Measurements from ENCODE around the gene TLE4.
"Not testable (repeated sequence)": the region's sequence is repeated elsewhere in the genome, so short reads cannot be mapped to it uniquely, and the experiment has no call there.

Gene TLE4

GRCh38 chr9:79542735-79543620, 28.8 kb upstream of the TLE4 start:
- no peaks in the 10 kb centered on the region for H3K27me3 ChIP-seq (replicated peaks in 2 of 5; ENCODE audit: control insufficient read depth in 4 of 5, insufficient read depth in 5 of 5, low read length in 4 of 5)
- no peak overlapping the region for H3K4me3 ChIP-seq (ENCODE audit: control insufficient read depth in 1 of 7, extremely low read depth in 1 of 7, insufficient read depth in 4 of 7, low read depth in 2 of 7, low read length in 6 of 7)
- ChIA-PET CTCF (no interaction called here), POLR2A (no interaction called here)
- 100% methylated on average over 3 of the region's 3 CpGs for WGBS (ENCODE audit: insufficient coverage)
- no peaks in the 10 kb centered on the region for H3K36me3 ChIP-seq (ENCODE audit: control insufficient read depth in 4 of 4, insufficient read depth in 4 of 4, low read length in 3 of 4)
- H3K27ac ChIP-seq (ENCODE audit: insufficient read depth in 1 of 2, low read depth in 1 of 2, low read length in 2 of 2, poor library complexity in 1 of 2, severe bottlenecking in 2 of 2), result no peak overlapping the region
- H3K4me1 ChIP-seq (ENCODE audit: control extremely low read depth in 1 of 4, control insufficient read depth in 4 of 4, insufficient read depth in 4 of 4, low read length in 3 of 4), result no peaks in the 10 kb centered on the region
- no peaks in the 10 kb centered on the region for H3K9me3 ChIP-seq (ENCODE audit: control extremely low read depth in 1 of 5, control insufficient read depth in 4 of 5, insufficient read depth in 2 of 5, low read depth in 1 of 5, low read length in 4 of 5)
- DNase-seq, result no peak

- H3K36me3 ChIP-seq (ENCODE audit: control insufficient read depth in 4 of 4, insufficient read depth in 4 of 4, low read length in 3 of 4); H3K4me3 ChIP-seq (ENCODE audit: control insufficient read depth in 1 of 7, extremely low read depth in 1 of 7, insufficient read depth in 4 of 7, low read depth in 2 of 7, low read length in 6 of 7); H3K4me1 ChIP-seq (ENCODE audit: control extremely low read depth in 1 of 4, control insufficient read depth in 4 of 4, insufficient read depth in 4 of 4, low read length in 3 of 4); POLR2A ChIA-PET; H3K27ac ChIP-seq (ENCODE audit: insufficient read depth in 1 of 2, low read depth in 1 of 2, low read length in 2 of 2, poor library complexity in 1 of 2, severe bottlenecking in 2 of 2); DNase-seq; CTCF ChIA-PET; H3K9me3 ChIP-seq (ENCODE audit: control extremely low read depth in 1 of 5, control insufficient read depth in 4 of 5, insufficient read depth in 2 of 5, low read depth in 1 of 5, low read length in 4 of 5); H3K27me3 ChIP-seq (replicated peaks in 2 of 5; ENCODE audit: control insufficient read depth in 4 of 5, insufficient read depth in 5 of 5, low read length in 4 of 5): not testable (repeated sequence)
- WGBS (ENCODE audit: insufficient coverage), result 78% methylated on average over 4 of the region's 7 CpGs
Measured at GRCh38 chr9:79544375-79544774, 27.4 kb upstream of the TLE4 start.

- Histone ChIP-seq H3K4me3 (ENCODE audit: control insufficient read depth in 1 of 7, extremely low read depth in 1 of 7, insufficient read depth in 4 of 7, low read depth in 2 of 7, low read length in 6 of 7) (no peak overlapping the region), H3K27ac (ENCODE audit: insufficient read depth in 1 of 2, low read depth in 1 of 2, low read length in 2 of 2, poor library complexity in 1 of 2, severe bottlenecking in 2 of 2) (no peak overlapping the region), H3K36me3 (ENCODE audit: control insufficient read depth in 4 of 4, insufficient read depth in 4 of 4, low read length in 3 of 4) (no peaks in the 10 kb centered on the region), H3K9me3 (ENCODE audit: control extremely low read depth in 1 of 5, control insufficient read depth in 4 of 5, insufficient read depth in 2 of 5, low read depth in 1 of 5, low read length in 4 of 5) (peaks cover 0 to 4% (median 0%) of the 10 kb centered on the region in 5 experiments), H3K27me3 (replicated peaks in 2 of 5; ENCODE audit: control insufficient read depth in 4 of 5, insufficient read depth in 5 of 5, low read length in 4 of 5) (no peaks in the 10 kb centered on the region), H3K4me1 (ENCODE audit: control extremely low read depth in 1 of 4, control insufficient read depth in 4 of 4, insufficient read depth in 4 of 4, low read length in 3 of 4) (peaks cover 0 to 3% (median 1%) of the 10 kb centered on the region in 4 experiments)
- no peak for DNase-seq
- ChIA-PET CTCF (no interaction called here), POLR2A (no interaction called here)
- 94% methylated on average over 4 of the region's 4 CpGs for WGBS (ENCODE audit: insufficient coverage)
Measured at GRCh38 chr9:79551586-79551985, 20.2 kb upstream of the TLE4 start.

- POLR2A ChIA-PET, result no interaction called here
- DNase-seq, result peak in 2 of 3 donors; percentile 49 to 51
- CTCF ChIA-PET, result no interaction called here
- no peak overlapping the region for H3K4me3 ChIP-seq (ENCODE audit: control insufficient read depth in 1 of 7, extremely low read depth in 1 of 7, insufficient read depth in 4 of 7, low read depth in 2 of 7, low read length in 6 of 7)
- H3K9me3 ChIP-seq (ENCODE audit: control extremely low read depth in 1 of 5, control insufficient read depth in 4 of 5, insufficient read depth in 2 of 5, low read depth in 1 of 5, low read length in 4 of 5), result peaks cover 0 to 4% (median 0%) of the 10 kb centered on the region in 5 experiments
- H3K4me1 ChIP-seq (ENCODE audit: control extremely low read depth in 1 of 4, control insufficient read depth in 4 of 4, insufficient read depth in 4 of 4, low read length in 3 of 4), result peaks cover 0 to 3% (median 1%) of the 10 kb centered on the region in 4 experiments
- H3K36me3 ChIP-seq (ENCODE audit: control insufficient read depth in 4 of 4, insufficient read depth in 4 of 4, low read length in 3 of 4), result no peaks in the 10 kb centered on the region
- no peaks in the 10 kb centered on the region for H3K27me3 ChIP-seq (replicated peaks in 2 of 5; ENCODE audit: control insufficient read depth in 4 of 5, insufficient read depth in 5 of 5, low read length in 4 of 5)
- no peak overlapping the region for H3K27ac ChIP-seq (ENCODE audit: insufficient read depth in 1 of 2, low read depth in 1 of 2, low read length in 2 of 2, poor library complexity in 1 of 2, severe bottlenecking in 2 of 2)
- 33% methylated on average over 1 of the region's 1 CpG for WGBS (ENCODE audit: insufficient coverage)
Measured at GRCh38 chr9:79551994-79552393, 19.8 kb upstream of the TLE4 start.

- DNase-seq, result no peak
- Histone ChIP-seq H3K9me3 (ENCODE audit: control extremely low read depth in 1 of 5, control insufficient read depth in 4 of 5, insufficient read depth in 2 of 5, low read depth in 1 of 5, low read length in 4 of 5) (no peaks in the 10 kb centered on the region), H3K4me1 (ENCODE audit: control extremely low read depth in 1 of 4, control insufficient read depth in 4 of 4, insufficient read depth in 4 of 4, low read length in 3 of 4) (peaks cover 0 to 12% (median 6%) of the 10 kb centered on the region in 4 experiments), H3K36me3 (ENCODE audit: control insufficient read depth in 4 of 4, insufficient read depth in 4 of 4, low read length in 3 of 4) (no peaks in the 10 kb centered on the region), H3K4me3 (ENCODE audit: control insufficient read depth in 1 of 7, extremely low read depth in 1 of 7, insufficient read depth in 4 of 7, low read depth in 2 of 7, low read length in 6 of 7) (no peak overlapping the region), H3K27ac (ENCODE audit: insufficient read depth in 1 of 2, low read depth in 1 of 2, low read length in 2 of 2, poor library complexity in 1 of 2, severe bottlenecking in 2 of 2) (no peak overlapping the region), H3K27me3 (replicated peaks in 2 of 5; ENCODE audit: control insufficient read depth in 4 of 5, insufficient read depth in 5 of 5, low read length in 4 of 5) (no peaks in the 10 kb centered on the region)
- CTCF ChIA-PET, result interaction anchor here (3.0 kb wide), 1 partner anchor 12 kb away, joined by 12 read pairs; no protein-coding TSS in a partner anchor
- POLR2A ChIA-PET, result no interaction called here
- 100% methylated on average over 2 of the region's 5 CpGs for WGBS (ENCODE audit: insufficient coverage)
Measured at GRCh38 chr9:79555474-79556089, 16.2 kb upstream of the TLE4 start.

- Histone ChIP-seq H3K4me1 (ENCODE audit: control extremely low read depth in 1 of 4, control insufficient read depth in 4 of 4, insufficient read depth in 4 of 4, low read length in 3 of 4) (peaks cover 0 to 11% (median 5%) of the 10 kb centered on the region in 4 experiments), H3K27ac (ENCODE audit: insufficient read depth in 1 of 2, low read depth in 1 of 2, low read length in 2 of 2, poor library complexity in 1 of 2, severe bottlenecking in 2 of 2) (no peak overlapping the region), H3K4me3 (ENCODE audit: control insufficient read depth in 1 of 7, extremely low read depth in 1 of 7, insufficient read depth in 4 of 7, low read depth in 2 of 7, low read length in 6 of 7) (no peak overlapping the region), H3K36me3 (ENCODE audit: control insufficient read depth in 4 of 4, insufficient read depth in 4 of 4, low read length in 3 of 4) (no peaks in the 10 kb centered on the region), H3K9me3 (ENCODE audit: control extremely low read depth in 1 of 5, control insufficient read depth in 4 of 5, insufficient read depth in 2 of 5, low read depth in 1 of 5, low read length in 4 of 5) (no peaks in the 10 kb centered on the region), H3K27me3 (replicated peaks in 2 of 5; ENCODE audit: control insufficient read depth in 4 of 5, insufficient read depth in 5 of 5, low read length in 4 of 5) (peaks cover 0 to 2% (median 0%) of the 10 kb centered on the region in 5 experiments)
- WGBS (ENCODE audit: insufficient coverage), result 0% methylated on average over 1 of the region's 3 CpGs
- ChIA-PET CTCF (no interaction called here), POLR2A (interaction anchor here (0.5 kb wide), 1 partner anchor 252 kb away, joined by 3 read pairs; no protein-coding TSS in a partner anchor)
- DNase-seq, result no peak
Measured at GRCh38 chr9:79559495-79560181, 12.1 kb upstream of the TLE4 start.
